DOHH2 (cell line): Measurements from ENCODE around the gene PLPPR3.

ENCODE experiments used
- CTCF ChIP-seq: fragments of 200-600 bp; sonication (generic); IDR thresholded peaks from one replicate; pipeline ENCODE4 v1.5.1; 2014; ENCODE audit warnings: antibody characterized with exemption, mild to moderate bottlenecking, low read depth, low read length; ENCODE audit not compliant: poor library complexity, severe bottlenecking
- EZH2phosphoT487 ChIP-seq: fragments of 200-600 bp; sonication (generic); IDR thresholded peaks from 2 replicates; pipeline ENCODE4 v1.6.1; 2017; ENCODE audit warnings: borderline replicate concordance, mild to moderate bottlenecking, antibody characterized with exemption, low read length, moderate library complexity, mixed read lengths

GRCh38 chr19:823565-824121 lies 1.9 kb upstream of the PLPPR3 start:
- TF ChIP-seq CTCF: no peak
- no peak for TF ChIP-seq EZH2phosphoT487
